Midbrain (tissue), 1 donor: ENCODE measurements around the gene CCN2.
A peak's percentile ranks its signal among the peaks of the same experiment; 100 is the strongest.

Source experiments
- DNase-seq: peaks from one replicate; lab custom pipeline; 2025; lab: John Stamatoyannopoulos, UW

The CCN2 gene

GRCh38 chr6:131966443-131966842, 15.3 kb upstream of the CCN2 start:
- no peak for DNase-seq

GRCh38 chr6:131963063-131963462, 11.9 kb upstream of the CCN2 start:
- no peak for DNase-seq

- no peak for DNase-seq
Measured at GRCh38 chr6:131960371-131961133, 9.4 kb upstream of the CCN2 start.

GRCh38 chr6:131958542-131959470, 7.6 kb upstream of the CCN2 start:
- DNase-seq, result no peak

- no peak for DNase-seq
Measured at GRCh38 chr6:131958095-131958494, 6.9 kb upstream of the CCN2 start.

GRCh38 chr6:131955876-131956275, 4.7 kb upstream of the CCN2 start:
- DNase-seq, result no peak

- no peak for DNase-seq
Measured at GRCh38 chr6:131955192-131955591, 4.0 kb upstream of the CCN2 start.

GRCh38 chr6:131954775-131955107, 3.6 kb upstream of the CCN2 start:
- DNase-seq, result no peak

- DNase-seq, result no peak
Measured at GRCh38 chr6:131954059-131954774, 3.0 kb upstream of the CCN2 start.

- DNase-seq, result no peak
Measured at GRCh38 chr6:131952886-131953509, 1.8 kb upstream of the CCN2 start.

- DNase-seq, result no peak
Measured at GRCh38 chr6:131951576-131952230, 531 bp upstream of the CCN2 start.

GRCh38 chr6:131949909-131950766, 1.0 kb downstream of the CCN2 start:
- peak; percentile 68 for DNase-seq

GRCh38 chr6:131949620-131949908, 1.6 kb downstream of the CCN2 start:
- no peak for DNase-seq

- DNase-seq, result no peak
Measured at GRCh38 chr6:131948692-131949619, 2.2 kb downstream of the CCN2 start.

GRCh38 chr6:131947986-131948661, 3.0 kb downstream of the CCN2 start:
- DNase-seq, result no peak

GRCh38 chr6:131946992-131947955, 3.9 kb downstream of the CCN2 start:
- no peak for DNase-seq

- no peak for DNase-seq
Measured at GRCh38 chr6:131946404-131946991, 4.7 kb downstream of the CCN2 start.

GRCh38 chr6:131945971-131946370, 5.2 kb downstream of the CCN2 start:
- DNase-seq, result no peak
